GM12874 (cell line): Measurements from ENCODE around the gene TMEM259.

Source experiments
- CTCF ChIP-seq: IDR thresholded peaks from 2 replicates; pipeline ENCODE4 v1.5.1; 2011; ENCODE audit warnings: low read depth, mild to moderate bottlenecking, control low read depth, low read length, moderate library complexity; ENCODE audit not compliant: insufficient read depth

TMEM259 gene

GRCh38 chr19:1009981-1010538 lies 10.9 kb downstream of the TMEM259 start:
- TF ChIP-seq CTCF = no peak

GRCh38 chr19:1009041-1009980 lies 11.6 kb downstream of the TMEM259 start:
- TF ChIP-seq CTCF = no peak

GRCh38 chr19:1008268-1009040 lies 12.5 kb downstream of the TMEM259 start:
- no peak for TF ChIP-seq CTCF

GRCh38 chr19:1007399-1008251 lies 13.3 kb downstream of the TMEM259 start:
- TF ChIP-seq CTCF = no peak

GRCh38 chr19:1006711-1007398 lies 14.1 kb downstream of the TMEM259 start:
- TF ChIP-seq CTCF = no peak

GRCh38 chr19:1004803-1005664 lies 15.9 kb downstream of the TMEM259 start:
- no peak for TF ChIP-seq CTCF
